SK-N-SH (cell line): Measurements from ENCODE around the gene WFDC10A. TPM values are rescaled to one million over a fixed set of nuclear protein-coding genes. Genes with fewer than 3 reads are reported as not detected.
"Not testable (repeated sequence)": the region's sequence is repeated elsewhere in the genome, so short reads cannot be mapped to it uniquely, and the experiment has no call there.

Experiments
- CTCF ChIA-PET: fragments of 300-600, 350-600 bp; formaldehyde crosslinking; extraction: SDS; loops from one replicate; lab custom pipeline; 2021; lab: Yijun Ruan, JAX
- POLR2A ChIA-PET: fragments of 350-600 bp; sonication (Branson Sonifier 250); formaldehyde crosslinking; extraction: SDS; loops from one replicate; lab custom pipeline; 2020; ENCODE audit warnings: antibody characterized with exemption, inconsistent platforms; lab: Yijun Ruan, JAX
- DNase-seq: peaks from one replicate; pipeline ENCODE4 v3.0.0; 2012
- H2AFZ ChIP-seq: fragments of 200-600 bp; sonication (generic); 2 replicates; pipeline ENCODE4 v1.8.1; 2016; ENCODE audit warnings: antibody characterized with exemption, mild to moderate bottlenecking, low read depth
- H3F3A ChIP-seq: fragments of 200-600 bp; sonication (generic); replicated peaks from 2 replicates; pipeline ENCODE3; 2016; ENCODE audit warnings: antibody characterized with exemption, mild to moderate bottlenecking; ENCODE audit not compliant: insufficient read depth
- H3K27ac ChIP-seq, 2 experiments: fragments of 200-500 bp in 1 of 2; fragments of 200-600 bp in 1 of 2; sonication (Bioruptor generic) in 1 of 2; sonication (generic), shearing (Covaris generic) in 1 of 2; 2 replicates each; pipeline versions ENCODE4 v1.5.1 to v1.6.1; 2014 to 2016; ENCODE audit warnings: low read depth in 2 of 2, inconsistent platforms in 1 of 2, low read length in 1 of 2, mild to moderate bottlenecking in 1 of 2, mixed read lengths in 1 of 2
- H3K27me3 ChIP-seq: fragments of 200-600 bp; sonication (generic), shearing (Covaris generic); 2 replicates; pipeline ENCODE4 v1.6.1; 2016; ENCODE audit warnings: mixed run types; ENCODE audit not compliant: insufficient read depth
- H3K36me3 ChIP-seq, 2 experiments: fragments of 200-500 bp in 1 of 2; fragments of 200-600 bp in 1 of 2; sonication (Bioruptor generic) in 1 of 2; sonication (generic) in 1 of 2; replicated peaks in 1 of 2; 2 replicates each; pipeline versions ENCODE3 to v1.5.1; 2014 to 2016; ENCODE audit warnings: low read length in 1 of 2, mild to moderate bottlenecking in 1 of 2; ENCODE audit not compliant: insufficient read depth in 2 of 2, control insufficient read depth in 1 of 2
- H3K4me1 ChIP-seq, 2 experiments: fragments of 200-500 bp in 1 of 2; fragments of 200-600 bp in 1 of 2; sonication (Bioruptor generic) in 1 of 2; sonication (generic), shearing (Covaris generic) in 1 of 2; 2 replicates each; pipeline versions ENCODE4 v1.5.1 to v1.6.1; 2014 to 2016; ENCODE audit warnings: low read depth in 1 of 2, low read length in 1 of 2, mixed run types in 1 of 2; ENCODE audit not compliant: insufficient read depth in 2 of 2, control insufficient read depth in 1 of 2
- H3K4me2 ChIP-seq: fragments of 200-600 bp; sonication (generic), shearing (Covaris generic); 2 replicates; pipeline ENCODE4 v1.6.1; 2017; ENCODE audit warnings: mixed run types
- H3K4me3 ChIP-seq, 2 experiments: fragments of 200-500 bp in 1 of 2; fragments of 200-600 bp in 1 of 2; sonication (Bioruptor generic) in 1 of 2; sonication (generic), shearing (Covaris generic) in 1 of 2; 2 replicates each; pipeline versions ENCODE4 v1.5.1 to v1.8.1; 2014 to 2016; ENCODE audit warnings: low read depth in 2 of 2, inconsistent platforms in 1 of 2, low read length in 1 of 2, mild to moderate bottlenecking in 1 of 2, mixed read lengths in 1 of 2, moderate library complexity in 1 of 2
- H3K79me2 ChIP-seq: fragments of 200-600 bp; sonication (generic); 2 replicates; pipeline ENCODE4 v1.8.1; 2017; ENCODE audit warnings: mild to moderate bottlenecking; ENCODE audit not compliant: insufficient read depth
- H3K9ac ChIP-seq: fragments of 200-600 bp; sonication (generic); 2 replicates; pipeline ENCODE4 v1.6.1; 2017; ENCODE audit warnings: mixed run types
- H3K9me2 ChIP-seq: fragments of 200-600 bp; sonication (generic); 2 replicates; pipeline ENCODE4 v1.6.1; 2017; ENCODE audit warnings: mixed run types
- H3K9me3 ChIP-seq: fragments of 200-600 bp; sonication (generic); 2 replicates; pipeline ENCODE4 v1.6.1; 2017; ENCODE audit warnings: mixed run types, mild to moderate bottlenecking, moderate library complexity
- H4K20me1 ChIP-seq: fragments of 200-600 bp; sonication (generic); 2 replicates; pipeline ENCODE4 v1.6.1; 2017; ENCODE audit warnings: mild to moderate bottlenecking, mixed run types; ENCODE audit not compliant: insufficient read depth
- ELF1 ChIP-seq: IDR thresholded peaks from 2 replicates; pipeline ENCODE4 v1.4.0; 2012
- FOSL2 ChIP-seq: IDR thresholded peaks from 2 replicates; pipeline ENCODE4 v1.4.0; 2012; ENCODE audit warnings: low read depth, mild to moderate bottlenecking, moderate library complexity, borderline replicate concordance
- IRF3 ChIP-seq: fragments of 150-350 bp; IDR thresholded peaks from 2 replicates; pipeline ENCODE4 v1.6.1; 2016; ENCODE audit warnings: mild to moderate bottlenecking, low read depth, low read length
- PBX3 ChIP-seq: IDR thresholded peaks from 2 replicates; pipeline ENCODE4; 2012
- RAD21 ChIP-seq: IDR thresholded peaks from 2 replicates; pipeline ENCODE4 v1.6.1; 2012; ENCODE audit warnings: mild to moderate bottlenecking, low read length
- RXRA ChIP-seq: IDR thresholded peaks from 2 replicates; pipeline ENCODE4 v1.4.0; 2012; ENCODE audit warnings: low read depth, mild to moderate bottlenecking, borderline replicate concordance
- TCF12 ChIP-seq: IDR thresholded peaks from 2 replicates; pipeline ENCODE4 v1.4.0; 2012
- ZBTB33 ChIP-seq: IDR thresholded peaks from 2 replicates; pipeline ENCODE4 v1.4.0; 2012; ENCODE audit warnings: low read depth, borderline replicate concordance
- WGBS: methylation state at CpG from one replicate; pipeline ENCODE4 v1.1.6; 2017; ENCODE audit warnings: low lambda C conversion rate; 5-methylcytosine and 5-hydroxymethylcytosine counted together
- polyA plus RNA-seq, 3 experiments: library from polyadenylated mRNA; depleted of rRNA; stranded (reverse); fragments of >200 nt; gene quantifications; 2 replicates each; pipeline ENCODE4 v1.2.3, GENCODE V29; 2012

Gene WFDC10A
- polyA plus RNA-seq, 1 of the 3 experiments (the other 2 are of a cell fraction), result not detected

GRCh38 chr20:45649312-45649863 is 19.8 kb downstream of the WFDC10A start:
- H3K9ac ChIP-seq, result no peak overlapping the region
- TF ChIP-seq TCF12, result no peak
- TF ChIP-seq PBX3, result no peak
- no peak for TF ChIP-seq IRF3
- no peak for TF ChIP-seq RAD21
- no peak for TF ChIP-seq RXRA
- no peak for TF ChIP-seq ZBTB33
- no peak for TF ChIP-seq FOSL2
- TF ChIP-seq ELF1, result no peak
- H3K4me1 ChIP-seq, result no peaks in the 10 kb centered on the region
- H3K4me2 ChIP-seq, result no peak overlapping the region
- H4K20me1 ChIP-seq, result no peaks in the 10 kb centered on the region
- no peaks in the 10 kb centered on the region for H3K79me2 ChIP-seq
- POLR2A ChIA-PET, result no interaction called here
- DNase-seq, result no peak
- no peaks in the 10 kb centered on the region for H3F3A ChIP-seq
- H3K4me3 ChIP-seq, result no peak overlapping the region
- H3K9me2 ChIP-seq, result no peaks in the 10 kb centered on the region
- CTCF ChIA-PET, result interaction anchor here (1.0 kb wide), 1 partner anchor 20 kb away, joined by 4 read pairs; the partner anchor contains the start of gene WFDC10A
- H3K9me3 ChIP-seq, result no peaks in the 10 kb centered on the region
- no peaks in the 10 kb centered on the region for H3K27me3 ChIP-seq
- WGBS, result 36% methylated on average over 6 of the region's 6 CpGs
- no peak overlapping the region for H3K27ac ChIP-seq
- no peak overlapping the region for H2AFZ ChIP-seq
- H3K36me3 ChIP-seq, result no peaks in the 10 kb centered on the region

GRCh38 chr20:45651726-45652125 is 22.2 kb downstream of the WFDC10A start:
- H3F3A ChIP-seq, H3K9ac ChIP-seq, H3K9me2 ChIP-seq, H3K4me3 ChIP-seq, H3K79me2 ChIP-seq, H4K20me1 ChIP-seq, H3K27ac ChIP-seq, CTCF ChIA-PET, H3K36me3 ChIP-seq, H3K4me1 ChIP-seq, H3K9me3 ChIP-seq, H3K4me2 ChIP-seq, DNase-seq, H2AFZ ChIP-seq, H3K27me3 ChIP-seq, POLR2A ChIA-PET: not testable (repeated sequence)
- 4% methylated on average over 6 of the region's 7 CpGs for WGBS

- H4K20me1 ChIP-seq, DNase-seq, H3K9me3 ChIP-seq, H3K4me1 ChIP-seq, H3F3A ChIP-seq, CTCF ChIA-PET, H3K4me2 ChIP-seq, H3K36me3 ChIP-seq, H3K9me2 ChIP-seq, H2AFZ ChIP-seq, H3K4me3 ChIP-seq, H3K27me3 ChIP-seq, H3K27ac ChIP-seq, POLR2A ChIA-PET, H3K79me2 ChIP-seq, H3K9ac ChIP-seq: not testable (repeated sequence)
- WGBS, result 4% methylated on average over 3 of the region's 3 CpGs
These were observed 27.5 kb downstream of the WFDC10A start for GRCh38 chr20:45657038-45657437.
